HEK293T (cell line): ENCODE results near the gene ATAD2B.

Experiments used
- CTCF ChIA-PET: fragments of 350-600 bp; formaldehyde crosslinking; extraction: SDS; loops from one replicate; lab custom pipeline; 2021; ENCODE audit warnings: antibody characterized with exemption, inconsistent platforms; lab: Yijun Ruan, JAX
- POLR2A ChIA-PET: fragments of 350-600 bp; formaldehyde crosslinking; extraction: SDS; loops from one replicate; lab custom pipeline; 2020; ENCODE audit warnings: antibody characterized with exemption, inconsistent platforms; lab: Yijun Ruan, JAX
- DNase-seq: peaks from one replicate; pipeline ENCODE4 v3.0.0; 2012; ENCODE audit warnings: mixed read lengths; ENCODE audit errors: extremely low spot score
- ARNT ChIP-seq: fragments of 450-650 bp; IDR thresholded peaks from 2 replicates; pipeline ENCODE4 v1.6.1; 2017; ENCODE audit warnings: mild to moderate bottlenecking
- BHLHE40 ChIP-seq: fragments of 450-650 bp; IDR thresholded peaks from 2 replicates; pipeline ENCODE4 v1.6.1; 2016; ENCODE audit warnings: mild to moderate bottlenecking, moderate library complexity, borderline replicate concordance
- CTBP1 ChIP-seq: fragments of 450-650 bp; IDR thresholded peaks from 2 replicates; pipeline ENCODE4 v1.6.1; 2016; ENCODE audit warnings: borderline replicate concordance
- ELF4 ChIP-seq: fragments of 450-650 bp; IDR thresholded peaks from 2 replicates; pipeline ENCODE4 v1.6.1; 2017; ENCODE audit warnings: antibody characterized with exemption
- FOXA1 ChIP-seq: fragments of 450-650 bp; IDR thresholded peaks from 2 replicates; pipeline ENCODE4 v1.6.1; 2016; ENCODE audit warnings: mild to moderate bottlenecking
- FOXK2 ChIP-seq: fragments of 450-650 bp; IDR thresholded peaks from 2 replicates; pipeline ENCODE4 v1.6.1; 2016; ENCODE audit warnings: mild to moderate bottlenecking
- FOXM1 ChIP-seq: fragments of 450-650 bp; IDR thresholded peaks from 2 replicates; pipeline ENCODE4 v1.6.1; 2017; ENCODE audit warnings: mild to moderate bottlenecking, borderline replicate concordance
- HDGF ChIP-seq: fragments of 450-650 bp; IDR thresholded peaks from 2 replicates; pipeline ENCODE4 v1.6.1; 2017; ENCODE audit warnings: antibody characterized with exemption, borderline replicate concordance
- L3MBTL2 ChIP-seq: fragments of 450-650 bp; conservative IDR thresholded peaks from 2 replicates; pipeline ENCODE4 v1.6.1; 2016; ENCODE audit warnings: mild to moderate bottlenecking
- LEF1 ChIP-seq: fragments of 450-650 bp; IDR thresholded peaks from 2 replicates; pipeline ENCODE4 v1.6.1; 2017; ENCODE audit warnings: mild to moderate bottlenecking, borderline replicate concordance
- NFRKB ChIP-seq: fragments of 450-650 bp; IDR thresholded peaks from 2 replicates; pipeline ENCODE4 v1.6.1; 2016; ENCODE audit warnings: mild to moderate bottlenecking, moderate library complexity
- PKNOX1 ChIP-seq: fragments of 450-650 bp; IDR thresholded peaks from 2 replicates; pipeline ENCODE4 v1.6.1; 2016
- SP1 ChIP-seq: fragments of 450-650 bp; IDR thresholded peaks from 2 replicates; pipeline ENCODE4 v1.6.1; 2017
- SUZ12 ChIP-seq: fragments of 450-650 bp; IDR thresholded peaks from 2 replicates; pipeline ENCODE4 v1.6.1; 2016; ENCODE audit warnings: mild to moderate bottlenecking
- TARDBP ChIP-seq: fragments of 450-650 bp; IDR thresholded peaks from 2 replicates; pipeline ENCODE4 v1.6.1; 2016
- ZNF384 ChIP-seq: fragments of 450-650 bp; IDR thresholded peaks from 2 replicates; pipeline ENCODE4 v1.6.1; 2016

ATAD2B gene

GRCh38 chr2:23824777-23825212, 102.1 kb downstream of the ATAD2B start:
- peak; percentile 32 for DNase-seq
- ChIA-PET POLR2A (interaction anchor here (1.0 to 1.3 kb wide), 3 partner anchors 102 to 259 kb away, joined by 4 to 7 read pairs (median 4); partner anchors contain the start of genes ATAD2B, TP53I3 and WDCP), CTCF (interaction anchor here (0.6 to 2.7 kb wide), 16 partner anchors 21 to 1124 kb away, joined by 3 to 17 read pairs (median 4); partner anchors contain the start of gene ATAD2B)
- no peak for TF ChIP-seq ELF4
- TF ChIP-seq L3MBTL2, result no peak
- peak; percentile 86 for TF ChIP-seq ZNF384
- TF ChIP-seq TARDBP, result no peak
- TF ChIP-seq BHLHE40, result no peak
- TF ChIP-seq SP1, result no peak

GRCh38 chr2:23823863-23824262, 103.1 kb downstream of the ATAD2B start:
- no peak for DNase-seq
- CTCF ChIA-PET, result interaction anchor here (0.8 to 2.7 kb wide), 7 partner anchors 8 to 255 kb away, joined by 3 to 17 read pairs (median 3); partner anchors contain the start of gene ATAD2B
- POLR2A ChIA-PET, result no interaction called here

GRCh38 chr2:23814963-23815362, 112.0 kb downstream of the ATAD2B start:
- TF ChIP-seq NFRKB (no peak), FOXA1 (no peak), L3MBTL2 (no peak), CTBP1 (no peak), SP1 (no peak), FOXK2 (no peak), SUZ12 (no peak), FOXM1 (no peak), LEF1 (no peak), ARNT (no peak), HDGF (no peak), BHLHE40 (no peak), ZNF384 (no peak), TARDBP (no peak), PKNOX1 (no peak), ELF4 (no peak)
- no peak for DNase-seq
- CTCF ChIA-PET, result no interaction called here
- POLR2A ChIA-PET, result no interaction called here

More at GRCh38 chr2:23823863-23824262, 103.1 kb downstream of the ATAD2B start:
- TF ChIP-seq SUZ12 (no peak), SP1 (no peak), TARDBP (no peak), BHLHE40 (no peak), PKNOX1 (no peak), ARNT (no peak), FOXK2 (no peak), L3MBTL2 (no peak), ZNF384 (no peak), ELF4 (no peak)

GRCh38 chr2:23813438-23813837, 113.5 kb downstream of the ATAD2B start:
- no peak for TF ChIP-seq ZNF384
- no peak for TF ChIP-seq ARNT
- TF ChIP-seq BHLHE40, result no peak
- TF ChIP-seq FOXK2, result no peak
- TF ChIP-seq FOXM1, result no peak
- TF ChIP-seq HDGF, result no peak
- TF ChIP-seq SUZ12, result no peak
- TF ChIP-seq TARDBP, result no peak
- TF ChIP-seq LEF1, result no peak
- TF ChIP-seq PKNOX1, result no peak
- no peak for TF ChIP-seq CTBP1
- TF ChIP-seq SP1, result no peak
- no peak for TF ChIP-seq L3MBTL2
- TF ChIP-seq FOXA1, result no peak
- DNase-seq, result no peak
- ChIA-PET CTCF (interaction anchor here (0.7 kb wide), 1 partner anchor 568 kb away, joined by 3 read pairs; no protein-coding TSS in a partner anchor), POLR2A (no interaction called here)

- TF ChIP-seq SP1 (no peak), NFRKB (no peak), PKNOX1 (no peak), L3MBTL2 (no peak), FOXK2 (no peak)
- DNase-seq, result no peak
- ChIA-PET POLR2A (no interaction called here), CTCF (no interaction called here)
Observed at GRCh38 chr2:23809150-23809549, 117.8 kb downstream of the ATAD2B start.

- no peak for TF ChIP-seq ELF4
- TF ChIP-seq CTBP1, result no peak
- no peak for TF ChIP-seq PKNOX1
- TF ChIP-seq LEF1, result no peak
- no peak for TF ChIP-seq L3MBTL2
- DNase-seq, result no peak
- ChIA-PET POLR2A (no interaction called here), CTCF (no interaction called here)
Observed at GRCh38 chr2:23806665-23807249, 120.2 kb downstream of the ATAD2B start.
